ENCODE data around the gene ZDHHC13.

ZDHHC13 gene

GRCh38 chr11:19173004-19173689 lies 56.2 kb downstream of the ZDHHC13 start:
- no peaks in the 10 kb centered on the region for H3K27me3 ChIP-seq (replicated peaks; ENCODE audit: control insufficient read depth, insufficient read depth, low read length)
- H3K36me3 ChIP-seq (ENCODE audit: control insufficient read depth, insufficient read depth, low read length) = peaks cover 11% of the 10 kb centered on the region
- no peak overlapping the region for H3K4me3 ChIP-seq (replicated peaks; ENCODE audit: low read depth, low read length)
- TF ChIP-seq, protein P1, sequence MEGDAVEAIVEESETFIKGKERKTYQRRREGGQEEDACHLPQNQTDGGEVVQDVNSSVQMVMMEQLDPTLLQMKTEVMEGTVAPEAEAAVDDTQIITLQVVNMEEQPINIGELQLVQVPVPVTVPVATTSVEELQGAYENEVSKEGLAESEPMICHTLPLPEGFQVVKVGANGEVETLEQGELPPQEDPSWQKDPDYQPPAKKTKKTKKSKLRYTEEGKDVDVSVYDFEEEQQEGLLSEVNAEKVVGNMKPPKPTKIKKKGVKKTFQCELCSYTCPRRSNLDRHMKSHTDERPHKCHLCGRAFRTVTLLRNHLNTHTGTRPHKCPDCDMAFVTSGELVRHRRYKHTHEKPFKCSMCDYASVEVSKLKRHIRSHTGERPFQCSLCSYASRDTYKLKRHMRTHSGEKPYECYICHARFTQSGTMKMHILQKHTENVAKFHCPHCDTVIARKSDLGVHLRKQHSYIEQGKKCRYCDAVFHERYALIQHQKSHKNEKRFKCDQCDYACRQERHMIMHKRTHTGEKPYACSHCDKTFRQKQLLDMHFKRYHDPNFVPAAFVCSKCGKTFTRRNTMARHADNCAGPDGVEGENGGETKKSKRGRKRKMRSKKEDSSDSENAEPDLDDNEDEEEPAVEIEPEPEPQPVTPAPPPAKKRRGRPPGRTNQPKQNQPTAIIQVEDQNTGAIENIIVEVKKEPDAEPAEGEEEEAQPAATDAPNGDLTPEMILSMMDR (IDR thresholded peaks at IDR 0.05; ENCODE audit: insufficient read depth, low read length, poor library complexity, severe bottlenecking) = no peak
- DNase-seq (ENCODE audit: extremely low read depth, insufficient read length) = no peak

- no peaks in the 10 kb centered on the region for H3K27me3 ChIP-seq (replicated peaks; ENCODE audit: control insufficient read depth, insufficient read depth, low read length)
- H3K36me3 ChIP-seq (ENCODE audit: control insufficient read depth, insufficient read depth, low read length) = peaks cover 11% of the 10 kb centered on the region
- no peak for DNase-seq (ENCODE audit: extremely low read depth, insufficient read length)
- TF ChIP-seq, protein P1 (IDR thresholded peaks at IDR 0.05; ENCODE audit: insufficient read depth, low read length, poor library complexity, severe bottlenecking) = no peak
- H3K4me3 ChIP-seq (replicated peaks; ENCODE audit: low read depth, low read length) = no peak overlapping the region
Observed at GRCh38 chr11:19173964-19174638, 57.1 kb downstream of the ZDHHC13 start.

- no peak for DNase-seq (ENCODE audit: extremely low read depth, insufficient read length)
- Histone ChIP-seq H3K4me3 (replicated peaks; ENCODE audit: low read depth, low read length) (no peak overlapping the region), H3K27me3 (replicated peaks; ENCODE audit: control insufficient read depth, insufficient read depth, low read length) (no peaks in the 10 kb centered on the region), H3K36me3 (ENCODE audit: control insufficient read depth, insufficient read depth, low read length) (peaks cover 9% of the 10 kb centered on the region)
- TF ChIP-seq, protein P1 (IDR thresholded peaks at IDR 0.05; ENCODE audit: insufficient read depth, low read length, poor library complexity, severe bottlenecking) = no peak
Observed at GRCh38 chr11:19176629-19177186, 59.7 kb downstream of the ZDHHC13 start.

- DNase-seq (ENCODE audit: extremely low read depth, insufficient read length) = no peak
- H3K4me3 ChIP-seq (replicated peaks; ENCODE audit: low read depth, low read length) = no peak overlapping the region
- TF ChIP-seq, protein P1 (IDR thresholded peaks at IDR 0.05; ENCODE audit: insufficient read depth, low read length, poor library complexity, severe bottlenecking) = no peak
Observed at GRCh38 chr11:19181531-19182261, 64.7 kb downstream of the ZDHHC13 start.

GRCh38 chr11:19183646-19184045 lies 66.7 kb downstream of the ZDHHC13 start:
- H3K36me3 ChIP-seq (ENCODE audit: control insufficient read depth, insufficient read depth, low read length) = no peaks in the 10 kb centered on the region
- no peaks in the 10 kb centered on the region for H3K27me3 ChIP-seq (replicated peaks; ENCODE audit: control insufficient read depth, insufficient read depth, low read length)
- no peak for DNase-seq (ENCODE audit: extremely low read depth, insufficient read length)
- no peak overlapping the region for H3K4me3 ChIP-seq (replicated peaks; ENCODE audit: low read depth, low read length)
- TF ChIP-seq, protein P1 (IDR thresholded peaks at IDR 0.05; ENCODE audit: insufficient read depth, low read length, poor library complexity, severe bottlenecking) = no peak

More at GRCh38 chr11:19181531-19182261, 64.7 kb downstream of the ZDHHC13 start:
- H3K27me3 ChIP-seq (replicated peaks; ENCODE audit: control insufficient read depth, insufficient read depth, low read length) = no peaks in the 10 kb centered on the region
- H3K36me3 ChIP-seq (ENCODE audit: control insufficient read depth, insufficient read depth, low read length) = peaks cover 2% of the 10 kb centered on the region
